GM18502 (cell line): ENCODE measurements around the gene MACROD2.
"Not testable (repeated sequence)": the region's sequence is repeated elsewhere in the genome, so short reads cannot be mapped to it uniquely, and the experiment has no call there.

Source experiments
- ATAC-seq: cut with Tn5 transposase; IDR thresholded peaks from one replicate; pipeline ENCODE4 v1.9.1; 2021; ENCODE audit warnings: mild to moderate bottlenecking; ENCODE audit not compliant: unreplicated experiment, poor library complexity

MACROD2 gene

GRCh38 chr20:14984768-14985622 is 989.7 kb downstream of the MACROD2 start:
- no peak for ATAC-seq

DNA sequence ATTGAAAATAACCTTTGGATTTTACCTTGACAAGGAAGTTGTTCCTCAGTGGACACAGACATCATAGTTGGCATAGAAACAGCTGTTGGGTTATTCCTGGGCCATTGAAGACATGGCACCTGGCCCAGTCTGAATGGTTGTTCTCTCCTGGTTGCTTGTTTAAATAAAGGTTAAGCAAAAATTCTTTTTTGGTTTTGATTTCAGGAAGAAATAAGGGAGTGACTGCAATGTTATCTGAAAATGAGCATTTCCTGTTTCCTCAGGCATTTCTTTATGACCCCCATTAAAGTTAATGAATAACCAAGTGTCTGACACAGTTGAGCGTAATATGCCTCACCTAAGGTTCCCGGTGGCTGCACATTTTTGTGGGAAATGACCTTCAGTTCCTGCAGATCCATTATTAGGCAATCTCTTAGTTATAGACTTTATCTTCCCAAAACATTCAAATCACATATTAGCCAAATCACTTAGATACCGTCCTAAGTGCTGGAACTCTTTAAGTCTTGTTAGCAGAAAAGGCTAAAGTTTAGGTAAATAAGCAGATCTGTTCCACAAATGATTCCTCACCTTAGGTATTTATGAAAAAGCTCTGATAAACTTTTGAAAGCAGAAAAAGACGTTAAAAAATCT is 990.8 kb downstream of the MACROD2 start:
- no peak for ATAC-seq

GRCh38 chr20:14986656-14987055 is 991.3 kb downstream of the MACROD2 start:
- no peak for ATAC-seq

DNA sequence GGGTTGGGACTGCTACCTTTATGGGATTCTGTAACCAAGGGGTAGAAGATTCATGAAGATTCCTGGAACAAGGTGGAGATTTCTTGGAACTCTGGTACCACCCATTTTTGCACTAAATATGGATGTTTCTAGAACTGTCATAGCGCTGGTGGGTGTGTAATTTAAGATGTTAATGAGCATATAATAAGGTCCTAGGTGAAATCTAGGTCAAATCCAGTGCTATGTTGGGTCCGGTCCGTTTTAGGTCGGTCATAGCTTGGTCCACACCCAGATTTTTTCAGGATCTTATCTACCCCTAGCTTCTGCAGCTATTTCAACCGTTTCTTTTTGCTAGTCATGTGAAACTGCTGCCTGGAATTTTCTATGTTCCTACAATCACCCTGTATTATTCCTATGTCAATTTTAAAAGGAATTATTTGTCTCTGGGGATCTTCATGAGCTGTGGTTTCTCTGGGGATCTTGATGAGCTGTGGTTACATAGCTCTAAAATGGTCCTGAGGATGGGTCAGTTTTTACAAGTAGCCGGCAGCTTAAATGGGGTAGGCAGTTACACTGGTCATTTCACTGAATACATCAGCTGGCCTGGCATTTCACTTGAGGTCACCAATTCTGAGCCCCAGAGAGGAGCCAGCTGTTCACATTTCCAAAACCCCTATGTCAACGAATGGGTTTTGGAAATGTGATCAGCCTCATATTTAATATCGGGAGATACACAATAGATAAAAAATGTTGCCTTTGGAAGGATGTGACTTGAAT is 994.4 kb downstream of the MACROD2 start:
- ATAC-seq: no peak

DNA sequence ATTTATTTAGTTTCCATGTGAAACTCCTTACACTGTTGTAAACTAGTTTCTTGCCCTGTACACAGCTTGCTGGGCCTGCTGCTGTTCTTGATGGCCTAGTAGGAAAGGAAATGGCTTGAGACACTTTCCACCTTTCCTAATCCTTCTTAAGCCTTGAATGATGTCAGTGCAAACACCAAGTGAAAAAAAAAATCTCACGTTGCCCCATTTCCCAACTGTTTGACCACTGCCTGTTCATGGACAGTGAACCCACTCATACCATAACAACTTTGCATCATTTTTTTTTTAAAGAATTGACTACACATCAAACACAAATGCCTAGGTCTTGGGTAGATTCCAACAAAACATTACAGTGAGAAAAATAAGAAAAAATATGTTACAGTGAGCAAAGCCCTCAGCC is 995.7 kb downstream of the MACROD2 start:
- ATAC-seq: no peak

- ATAC-seq: no peak
Measured at GRCh38 chr20:14992153-14992552, 996.8 kb downstream of the MACROD2 start.

GRCh38 chr20:14992961-14993360 is 997.6 kb downstream of the MACROD2 start:
- no peak for ATAC-seq

DNA sequence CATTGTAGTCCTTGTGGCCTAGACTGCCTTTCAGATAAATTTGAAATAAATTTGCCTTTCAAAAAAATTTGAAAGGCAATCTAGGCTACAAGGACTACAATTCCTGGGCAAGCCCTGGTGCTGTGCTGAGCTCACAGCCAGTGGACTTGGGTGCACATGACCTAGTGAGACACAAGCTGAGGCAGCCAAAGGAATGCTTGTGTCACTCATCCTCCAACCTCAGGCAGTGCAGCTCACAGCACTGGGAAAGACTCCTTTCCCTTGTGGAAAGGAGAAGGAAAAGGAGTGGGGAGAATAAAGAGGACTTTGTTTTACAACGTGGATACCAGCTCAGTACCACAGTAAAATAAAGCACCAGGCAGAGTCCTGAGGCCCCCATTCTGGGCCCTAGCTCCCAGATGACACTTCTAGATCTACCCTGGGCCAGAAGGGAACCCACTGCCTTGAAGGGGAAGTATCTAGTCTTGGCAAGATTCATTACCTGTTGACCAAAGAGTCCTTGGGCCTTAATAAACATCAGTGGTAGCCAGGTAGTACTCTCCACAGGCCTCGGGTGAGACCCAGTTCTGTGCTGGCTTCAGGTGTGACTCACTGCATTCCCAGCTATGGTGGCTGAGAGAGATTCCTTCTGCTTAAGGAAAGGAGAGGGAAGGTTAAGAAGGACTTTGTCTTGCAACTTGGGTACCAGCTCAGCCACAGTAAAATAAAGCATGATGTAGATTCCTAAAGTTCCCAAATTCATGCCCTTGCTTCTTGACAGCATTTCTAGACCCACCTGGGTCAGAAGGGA is 1001.8 kb downstream of the MACROD2 start:
- no peak for ATAC-seq

DNA sequence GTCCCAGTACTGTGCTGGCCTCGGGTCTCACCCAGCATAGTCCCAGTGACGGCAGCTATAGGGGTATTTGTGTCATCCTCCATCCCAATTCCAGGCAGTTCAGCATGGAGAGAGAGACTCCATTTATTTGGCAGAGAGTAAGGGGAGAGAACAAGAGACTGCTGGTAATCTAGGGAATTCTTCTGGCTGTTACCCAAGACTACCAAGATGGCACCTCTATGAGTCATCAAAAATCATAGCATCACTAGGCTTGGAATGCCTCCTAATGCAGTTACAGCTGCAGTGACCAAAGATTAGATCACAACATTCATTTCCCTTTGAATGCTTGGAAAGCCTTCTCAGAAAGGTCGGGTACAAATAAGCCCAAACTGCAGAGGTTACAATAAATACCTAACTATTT is 1002.5 kb downstream of the MACROD2 start:
- no peak for ATAC-seq

GRCh38 chr20:15005300-15005986 is 1010.1 kb downstream of the MACROD2 start:
- no peak for ATAC-seq

DNA sequence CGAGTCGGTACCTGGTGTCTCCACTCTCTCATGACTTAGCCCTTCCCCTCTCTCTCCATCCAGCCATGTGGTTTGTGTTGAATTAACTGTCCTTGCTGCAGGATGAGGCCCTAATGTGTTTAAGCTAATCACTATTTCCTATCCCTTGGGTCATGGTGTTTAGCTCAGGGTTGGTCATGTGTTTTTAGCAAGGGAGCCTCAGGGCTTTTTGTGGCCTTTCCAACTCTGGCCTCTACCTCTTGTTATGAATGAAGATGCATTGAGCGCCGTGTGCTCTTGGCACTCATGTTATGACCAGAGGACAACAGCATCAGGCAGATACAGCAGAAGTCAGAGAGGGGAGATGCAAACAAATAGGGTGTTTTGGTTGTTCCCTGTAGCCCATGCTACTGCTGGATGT is 1016.3 kb downstream of the MACROD2 start:
- no peak for ATAC-seq

DNA sequence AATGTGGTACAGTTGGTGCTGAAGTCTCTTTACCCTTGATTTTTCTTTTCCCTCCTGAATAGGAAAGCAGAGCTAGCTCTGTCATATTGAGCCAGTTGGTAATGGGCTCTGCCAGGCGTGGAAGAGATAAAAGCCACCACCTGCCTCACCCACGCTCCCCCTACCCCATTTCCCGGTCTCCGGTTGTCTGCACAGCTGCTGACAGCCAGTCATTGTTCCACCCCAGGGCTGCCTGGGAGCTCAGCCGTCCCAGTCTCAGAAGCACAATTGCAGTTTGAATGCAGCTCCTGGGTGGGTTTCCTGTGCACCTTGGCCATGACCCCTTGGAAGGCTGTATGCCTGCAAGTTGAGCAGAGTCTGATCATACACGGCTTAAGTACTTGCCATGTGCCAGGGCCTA is 1017.2 kb downstream of the MACROD2 start:
- ATAC-seq: no peak

GRCh38 chr20:15016875-15017274 is 1021.6 kb downstream of the MACROD2 start:
- ATAC-seq: not testable (repeated sequence)

- no peak for ATAC-seq
Measured at GRCh38 chr20:15018966-15019365, 1023.6 kb downstream of the MACROD2 start.

GRCh38 chr20:15020845-15021244 is 1025.5 kb downstream of the MACROD2 start:
- ATAC-seq: no peak

GRCh38 chr20:15022921-15023320 is 1027.6 kb downstream of the MACROD2 start:
- ATAC-seq: no peak

- ATAC-seq: no peak
Measured at GRCh38 chr20:15026759-15027158, 1031.4 kb downstream of the MACROD2 start.

GRCh38 chr20:15030826-15031225 is 1035.5 kb downstream of the MACROD2 start:
- ATAC-seq: no peak

GRCh38 chr20:15031546-15032351 is 1036.4 kb downstream of the MACROD2 start:
- ATAC-seq: no peak
